ENCODE measurements around the gene HOXB6. TPM values are rescaled to one million over a fixed set of nuclear protein-coding genes. Genes with fewer than 3 reads are reported as not detected.

The HOXB6 gene
- polyA plus RNA-seq, 2 donors, result 0.29 to 0.31 TPM

GRCh38 chr17:48634493-48635208 is 29.9 kb upstream of the HOXB6 start:
- H3K4me1 ChIP-seq (ENCODE audit: control insufficient read depth in 2 of 2, insufficient read depth in 2 of 2, low read length in 1 of 2), result no peaks in the 10 kb centered on the region
- H3K4me3 ChIP-seq (ENCODE audit: low read depth in 1 of 2, low read length in 2 of 2), result no peak overlapping the region
- peaks cover 14 to 63% of the 10 kb centered on the region in 2 donors for H3K27me3 ChIP-seq (ENCODE audit: control insufficient read depth in 1 of 2, insufficient read depth in 2 of 2, low read length in 2 of 2)
- H3K27ac ChIP-seq (ENCODE audit: low read depth in 2 of 2, low read length in 1 of 2), result no peak overlapping the region
- WGBS, 2 donors, result 33 to 39% methylated on average over 20 of the region's 20 CpGs
- H3K9me3 ChIP-seq (ENCODE audit: control insufficient read depth in 2 of 2, insufficient read depth in 1 of 2, low read depth in 1 of 2, low read length in 1 of 2), result peaks cover 2 to 4% of the 10 kb centered on the region in 2 donors
- no peaks in the 10 kb centered on the region for H3K36me3 ChIP-seq (ENCODE audit: control insufficient read depth in 2 of 2, insufficient read depth in 2 of 2, low read length in 1 of 2)

- WGBS, 2 donors, result 15 to 23% methylated on average over 35 of the region's 35 CpGs
- Histone ChIP-seq H3K4me1 (ENCODE audit: control insufficient read depth in 2 of 2, insufficient read depth in 2 of 2, low read length in 1 of 2) (no peaks in the 10 kb centered on the region), H3K27ac (ENCODE audit: low read depth in 2 of 2, low read length in 1 of 2) (no peak overlapping the region), H3K4me3 (ENCODE audit: low read depth in 1 of 2, low read length in 2 of 2) (no peak overlapping the region), H3K27me3 (ENCODE audit: control insufficient read depth in 1 of 2, insufficient read depth in 2 of 2, low read length in 2 of 2) (peaks cover 8 to 62% of the 10 kb centered on the region in 2 donors), H3K9me3 (ENCODE audit: control insufficient read depth in 2 of 2, insufficient read depth in 1 of 2, low read depth in 1 of 2, low read length in 1 of 2) (peaks cover 2 to 4% of the 10 kb centered on the region in 2 donors), H3K36me3 (ENCODE audit: control insufficient read depth in 2 of 2, insufficient read depth in 2 of 2, low read length in 1 of 2) (no peaks in the 10 kb centered on the region)
Observed at GRCh38 chr17:48633266-48633677, 28.5 kb upstream of the HOXB6 start.

GRCh38 chr17:48632579-48633265 is 27.9 kb upstream of the HOXB6 start:
- Histone ChIP-seq H3K36me3 (ENCODE audit: control insufficient read depth in 2 of 2, insufficient read depth in 2 of 2, low read length in 1 of 2) (no peaks in the 10 kb centered on the region), H3K4me1 (ENCODE audit: control insufficient read depth in 2 of 2, insufficient read depth in 2 of 2, low read length in 1 of 2) (no peaks in the 10 kb centered on the region), H3K27ac (ENCODE audit: low read depth in 2 of 2, low read length in 1 of 2) (no peak overlapping the region), H3K27me3 (ENCODE audit: control insufficient read depth in 1 of 2, insufficient read depth in 2 of 2, low read length in 2 of 2) (peaks cover 8 to 63% of the 10 kb centered on the region in 2 donors), H3K9me3 (ENCODE audit: control insufficient read depth in 2 of 2, insufficient read depth in 1 of 2, low read depth in 1 of 2, low read length in 1 of 2) (peaks cover 2 to 4% of the 10 kb centered on the region in 2 donors), H3K4me3 (ENCODE audit: low read depth in 1 of 2, low read length in 2 of 2) (no peak overlapping the region)
- 22 to 24% methylated on average over 7 of the region's 7 CpGs for WGBS, 2 donors

- Histone ChIP-seq H3K36me3 (ENCODE audit: control insufficient read depth in 2 of 2, insufficient read depth in 2 of 2, low read length in 1 of 2) (no peaks in the 10 kb centered on the region), H3K27me3 (ENCODE audit: control insufficient read depth in 1 of 2, insufficient read depth in 2 of 2, low read length in 2 of 2) (peaks cover 8 to 68% of the 10 kb centered on the region in 2 donors), H3K4me3 (ENCODE audit: low read depth in 1 of 2, low read length in 2 of 2) (no peak overlapping the region), H3K4me1 (ENCODE audit: control insufficient read depth in 2 of 2, insufficient read depth in 2 of 2, low read length in 1 of 2) (no peaks in the 10 kb centered on the region), H3K27ac (ENCODE audit: low read depth in 2 of 2, low read length in 1 of 2) (no peak overlapping the region), H3K9me3 (ENCODE audit: control insufficient read depth in 2 of 2, insufficient read depth in 1 of 2, low read depth in 1 of 2, low read length in 1 of 2) (peaks cover 4% of the 10 kb centered on the region in 2 donors)
- 24 to 25% methylated on average over 7 of the region's 7 CpGs for WGBS, 2 donors
Observed at GRCh38 chr17:48631693-48632578, 27.1 kb upstream of the HOXB6 start.

GRCh38 chr17:48630925-48631692 is 26.3 kb upstream of the HOXB6 start:
- Histone ChIP-seq H3K4me1 (ENCODE audit: control insufficient read depth in 2 of 2, insufficient read depth in 2 of 2, low read length in 1 of 2) (peaks cover 0 to 3% of the 10 kb centered on the region in 2 donors), H3K27ac (ENCODE audit: low read depth in 2 of 2, low read length in 1 of 2) (no peak overlapping the region), H3K9me3 (ENCODE audit: control insufficient read depth in 2 of 2, insufficient read depth in 1 of 2, low read depth in 1 of 2, low read length in 1 of 2) (peaks cover 4% of the 10 kb centered on the region in 2 donors), H3K36me3 (ENCODE audit: control insufficient read depth in 2 of 2, insufficient read depth in 2 of 2, low read length in 1 of 2) (no peaks in the 10 kb centered on the region), H3K4me3 (ENCODE audit: low read depth in 1 of 2, low read length in 2 of 2) (no peak overlapping the region), H3K27me3 (ENCODE audit: control insufficient read depth in 1 of 2, insufficient read depth in 2 of 2, low read length in 2 of 2) (peaks cover 8 to 69% of the 10 kb centered on the region in 2 donors)
- 23 to 29% methylated on average over 15 of the region's 15 CpGs for WGBS, 2 donors

- peaks cover 4% of the 10 kb centered on the region in 2 donors for H3K9me3 ChIP-seq (ENCODE audit: control insufficient read depth in 2 of 2, insufficient read depth in 1 of 2, low read depth in 1 of 2, low read length in 1 of 2)
- no peaks in the 10 kb centered on the region for H3K36me3 ChIP-seq (ENCODE audit: control insufficient read depth in 2 of 2, insufficient read depth in 2 of 2, low read length in 1 of 2)
- peaks cover 5% of the 10 kb centered on the region in 2 donors for H3K4me1 ChIP-seq (ENCODE audit: control insufficient read depth in 2 of 2, insufficient read depth in 2 of 2, low read length in 1 of 2)
- no peak overlapping the region for H3K4me3 ChIP-seq (ENCODE audit: low read depth in 1 of 2, low read length in 2 of 2)
- H3K27ac ChIP-seq (ENCODE audit: low read depth in 2 of 2, low read length in 1 of 2), result no peak overlapping the region
- H3K27me3 ChIP-seq (ENCODE audit: control insufficient read depth in 1 of 2, insufficient read depth in 2 of 2, low read length in 2 of 2), result peaks cover 3 to 67% of the 10 kb centered on the region in 2 donors
- 36 to 38% methylated on average over 15 of the region's 15 CpGs for WGBS, 2 donors
Observed at GRCh38 chr17:48630009-48630924, 25.5 kb upstream of the HOXB6 start.

GRCh38 chr17:48629411-48629759 is 24.6 kb upstream of the HOXB6 start:
- peaks cover 4% of the 10 kb centered on the region in 2 donors for H3K9me3 ChIP-seq (ENCODE audit: control insufficient read depth in 2 of 2, insufficient read depth in 1 of 2, low read depth in 1 of 2, low read length in 1 of 2)
- H3K4me1 ChIP-seq (ENCODE audit: control insufficient read depth in 2 of 2, insufficient read depth in 2 of 2, low read length in 1 of 2), result peaks cover 10 to 11% of the 10 kb centered on the region in 2 donors
- 23 to 34% methylated on average over 5 of the region's 5 CpGs for WGBS, 2 donors
- no peaks in the 10 kb centered on the region for H3K36me3 ChIP-seq (ENCODE audit: control insufficient read depth in 2 of 2, insufficient read depth in 2 of 2, low read length in 1 of 2)
- H3K27me3 ChIP-seq (ENCODE audit: control insufficient read depth in 1 of 2, insufficient read depth in 2 of 2, low read length in 2 of 2), result peaks cover 3 to 69% of the 10 kb centered on the region in 2 donors
- no peak overlapping the region for H3K4me3 ChIP-seq (ENCODE audit: low read depth in 1 of 2, low read length in 2 of 2)
- H3K27ac ChIP-seq (ENCODE audit: low read depth in 2 of 2, low read length in 1 of 2), result no peak overlapping the region

- Histone ChIP-seq H3K4me1 (ENCODE audit: control insufficient read depth in 2 of 2, insufficient read depth in 2 of 2, low read length in 1 of 2) (peaks cover 10 to 11% of the 10 kb centered on the region in 2 donors), H3K36me3 (ENCODE audit: control insufficient read depth in 2 of 2, insufficient read depth in 2 of 2, low read length in 1 of 2) (no peaks in the 10 kb centered on the region), H3K27ac (ENCODE audit: low read depth in 2 of 2, low read length in 1 of 2) (no peak overlapping the region), H3K9me3 (ENCODE audit: control insufficient read depth in 2 of 2, insufficient read depth in 1 of 2, low read depth in 1 of 2, low read length in 1 of 2) (peaks cover 3 to 4% of the 10 kb centered on the region in 2 donors), H3K4me3 (ENCODE audit: low read depth in 1 of 2, low read length in 2 of 2) (no peak overlapping the region), H3K27me3 (ENCODE audit: control insufficient read depth in 1 of 2, insufficient read depth in 2 of 2, low read length in 2 of 2) (peaks cover 3 to 69% of the 10 kb centered on the region in 2 donors)
- WGBS, 2 donors, result 25 to 26% methylated on average over 5 of the region's 5 CpGs
Observed at GRCh38 chr17:48628649-48629410, 24.0 kb upstream of the HOXB6 start.

Data from esophagus (tissue), 2 donors.